Heart left ventricle (tissue), 16 donors: ENCODE data around the gene STX16. TPM values are rescaled to one million over a fixed set of nuclear protein-coding genes. Genes with fewer than 3 reads are reported as not detected.

Experiments used
- ATAC-seq, 4 donors: fragments of 200-7000 bp; cut with Tn5 transposase; one replicate each; pipeline ENCODE4 v1.9.1; 2020 to 2022; ENCODE audit warnings: moderate library complexity in 4 of 4, mild to moderate bottlenecking in 3 of 4, moderate number of reproducible peaks in 1 of 4
- DNase-seq, 5 donors: peaks; one replicate each; pipeline ENCODE4 v3.0.0-alpha.2; 2020
- H3K27ac ChIP-seq, 12 donors: fragments of 200-600 bp; sonication (generic) in 4 of 12; one replicate each; pipeline versions ENCODE4 v1.5.0 to v1.8.0; 2016 to 2022; ENCODE audit warnings: mild to moderate bottlenecking in 2 of 12
- H3K27me3 ChIP-seq, 9 donors: fragments of 200-600 bp; sonication (generic) in 2 of 9; one replicate each; pipeline versions ENCODE4 v1.5.1 to v1.8.0; 2016 to 2022; ENCODE audit warnings: mild to moderate bottlenecking in 3 of 9
- H3K36me3 ChIP-seq, 9 donors: fragments of 200-600 bp; sonication (generic) in 2 of 9; one replicate each; pipeline versions ENCODE4 v1.5.0 to v1.8.0; 2018 to 2022; ENCODE audit warnings: mild to moderate bottlenecking in 2 of 9
- H3K4me1 ChIP-seq, 12 donors: fragments of 200-600 bp; sonication (generic) in 4 of 12; one replicate each; pipeline versions ENCODE4 v1.5.0 to v1.8.0; 2016 to 2022; ENCODE audit warnings: mild to moderate bottlenecking in 3 of 12
- H3K4me3 ChIP-seq, 12 donors: fragments of 200-600 bp; sonication (generic) in 4 of 12; one replicate each; pipeline versions ENCODE4 v1.5.0 to v1.8.0; 2017 to 2022; ENCODE audit warnings: mild to moderate bottlenecking in 9 of 12, moderate library complexity in 4 of 12
- H3K9me3 ChIP-seq, 12 donors: fragments of 200-600 bp; sonication (generic) in 4 of 12; one replicate each; pipeline versions ENCODE4 v1.5.0 to v1.8.0; 2016 to 2022; ENCODE audit warnings: mild to moderate bottlenecking in 1 of 12
- POLR2A ChIP-seq, 2 donors: fragments of 450-650 bp; IDR thresholded peaks; one replicate each; pipeline ENCODE4 v1.6.1; 2017; ENCODE audit warnings: antibody characterized with exemption in 2 of 2, mild to moderate bottlenecking in 2 of 2, moderate library complexity in 2 of 2
- WGBS, 4 donors: extraction: QIAGEN DNeasy Blood & Tissue Kit in 2 of 4; methylation state at CpG; one replicate each; pipeline versions ENCODE4 v1.1.5 to v1.1.7; 2013 to 2018; 5-methylcytosine and 5-hydroxymethylcytosine counted together
- intact Hi-C, 10 donors: fragments of 100-400 bp; cut with DNase I; formaldehyde crosslinking; loops; one replicate each; pipeline versions ENCODE4 v1.11.1 to v1.14.2; 2022
- polyA plus RNA-seq, 2 donors: library from polyadenylated mRNA; stranded (reverse); fragments of 200-250 nt; gene quantifications; one replicate each; pipeline ENCODE4 v1.2.3, GENCODE V29; 2013
- total RNA-seq, 9 donors: library from RNA; depleted of rRNA in 2 of 9; stranded (reverse); fragments of >200 nt in 2 of 9; fragmentation: NEBNext Ultra II Directional in 3 of 9; extraction: Animal tissue kit (Norgen Biotek cat#: 25700) in 3 of 9; gene quantifications; one replicate each; pipeline versions ENCODE4 v1.1.0 to v1.2.4, GENCODE V29; 2016 to 2023
- TF ChIP-seq, protein P1 (sequence below), 12 donors: fragments of 200-600 bp; sonication (generic) in 4 of 12; IDR thresholded peaks; one replicate each; pipeline versions ENCODE4 v1.5.0 to v1.8.0; 2018 to 2022; ENCODE audit warnings: antibody characterized with exemption in 12 of 12, mild to moderate bottlenecking in 5 of 12
- donor health status: ischemic (EF 13 %, LVEDD 7.1; RV severe dilation, severe dysfunction).
- donor health status: healthy with polysubstance abuse.
- donor health status: DM: no; HTN: yes; CAD: no.
- donor health status: DM: no; HTN: no; CAD: no.
- donor health status: ischemic (EF 25% LVEDD 6.9; RV normal size, moderate dysfunction).
- donor health status: ischemic (EF 25% LVEDD 5.7; RV mildly dilated, moderate dysfunction).
- donor health status: healthy.
- donor health status: DM: yes; HTN: yes; CAD: no.
- donor health status: ischemic (EF 35%, LVEDD 5.7; RV mildly dilated, moderate dysfunction).
- donor health status: nonischemic (EF 11% LVEDD 7.7; RV severe dilation, severe dysfunction).
- donor health status: DM: yes; HTN: yes; CAD: no.
- donor health status: PGD.
- donor health status: ischemic (EF 29% LVEDD 5.4; RV normal size, mild dysfunction).
- donor health status: nonischemic (EF 23%, LVEDD 6.1; RV moderate dilation, normal function).

STX16 gene
- total and polyA plus RNA-seq, 11 donors = 14.6 to 38.9 (median 25.6) TPM

DNA sequence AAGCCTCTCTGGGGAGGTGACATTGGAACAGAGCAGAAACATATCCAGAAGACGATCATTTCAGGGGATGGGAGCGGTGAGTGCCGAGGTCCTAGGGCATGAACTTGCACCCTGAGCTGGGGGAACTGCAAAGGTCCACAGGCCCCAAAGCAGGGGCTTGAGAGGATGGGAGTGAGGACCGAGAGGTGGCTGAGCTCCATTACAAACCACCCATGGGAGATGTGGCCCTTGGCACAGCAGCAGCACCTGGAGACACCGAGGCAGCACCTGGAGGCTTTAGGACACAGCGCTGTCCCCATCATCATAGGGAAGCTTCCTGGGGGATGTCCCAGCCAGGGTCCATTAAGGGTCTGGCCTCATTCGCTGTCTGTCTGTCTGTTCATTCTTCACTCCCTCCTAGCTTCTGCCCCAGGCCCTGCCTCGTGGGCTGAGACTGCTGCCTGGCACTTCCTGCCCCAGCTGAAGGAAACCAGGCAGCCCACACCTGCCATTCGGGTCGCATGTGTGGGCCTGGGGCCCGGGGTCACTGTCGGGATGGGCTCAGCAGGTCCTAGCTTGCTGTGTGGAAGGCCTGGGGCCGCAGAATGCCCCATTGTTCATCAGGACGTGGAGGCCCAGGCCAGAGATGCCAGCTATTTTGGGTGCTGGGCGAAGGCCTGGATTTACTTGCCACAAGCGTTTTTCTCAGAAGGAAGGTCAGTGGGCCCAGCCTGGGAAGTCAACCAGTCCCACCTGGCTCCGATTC is 42.8 kb upstream of the STX16 start:
- intact Hi-C loops = no loop called here
- no peaks in the 10 kb centered on the region for H3K27me3 ChIP-seq
- peaks cover 0 to 16% (median 4%) of the 10 kb centered on the region in 12 donors for H3K4me1 ChIP-seq
- no peak overlapping the region for H3K4me3 ChIP-seq
- ATAC-seq = no peak
- H3K36me3 ChIP-seq = no peaks in the 10 kb centered on the region
- TF ChIP-seq POLR2A (IDR thresholded peaks at IDR 0.05) = no peak
- TF ChIP-seq, protein P1, sequence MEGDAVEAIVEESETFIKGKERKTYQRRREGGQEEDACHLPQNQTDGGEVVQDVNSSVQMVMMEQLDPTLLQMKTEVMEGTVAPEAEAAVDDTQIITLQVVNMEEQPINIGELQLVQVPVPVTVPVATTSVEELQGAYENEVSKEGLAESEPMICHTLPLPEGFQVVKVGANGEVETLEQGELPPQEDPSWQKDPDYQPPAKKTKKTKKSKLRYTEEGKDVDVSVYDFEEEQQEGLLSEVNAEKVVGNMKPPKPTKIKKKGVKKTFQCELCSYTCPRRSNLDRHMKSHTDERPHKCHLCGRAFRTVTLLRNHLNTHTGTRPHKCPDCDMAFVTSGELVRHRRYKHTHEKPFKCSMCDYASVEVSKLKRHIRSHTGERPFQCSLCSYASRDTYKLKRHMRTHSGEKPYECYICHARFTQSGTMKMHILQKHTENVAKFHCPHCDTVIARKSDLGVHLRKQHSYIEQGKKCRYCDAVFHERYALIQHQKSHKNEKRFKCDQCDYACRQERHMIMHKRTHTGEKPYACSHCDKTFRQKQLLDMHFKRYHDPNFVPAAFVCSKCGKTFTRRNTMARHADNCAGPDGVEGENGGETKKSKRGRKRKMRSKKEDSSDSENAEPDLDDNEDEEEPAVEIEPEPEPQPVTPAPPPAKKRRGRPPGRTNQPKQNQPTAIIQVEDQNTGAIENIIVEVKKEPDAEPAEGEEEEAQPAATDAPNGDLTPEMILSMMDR (IDR thresholded peaks at IDR 0.05) = no peak
- WGBS, 4 donors = 83 to 92% (median 84%) methylated on average over 13 to 17 of the region's 17 CpGs
- peaks cover 0 to 1% (median 0%) of the 10 kb centered on the region in 12 donors for H3K9me3 ChIP-seq
- H3K27ac ChIP-seq = no peak overlapping the region
- peak in 2 of 5 donors; percentile 12 to 47 for DNase-seq

DNA sequence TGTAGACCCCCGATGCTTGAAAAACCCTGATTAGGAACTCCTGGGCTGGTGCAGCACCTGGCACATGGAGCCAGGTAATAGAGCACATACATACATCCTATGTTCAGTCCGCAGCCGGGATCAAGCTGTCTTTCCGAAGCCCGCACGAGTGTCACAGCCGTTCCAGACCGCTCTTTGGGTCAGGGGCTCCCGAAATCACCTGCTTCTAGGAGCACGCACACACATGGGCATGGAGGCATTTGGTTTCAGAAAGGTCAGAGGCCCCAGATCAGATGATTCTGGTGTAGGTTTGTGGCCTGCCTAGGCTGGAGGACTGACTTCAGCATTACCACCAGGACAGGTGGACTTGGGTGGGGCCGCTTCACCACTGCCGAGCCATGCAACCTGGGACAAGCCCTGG is 42.1 kb upstream of the STX16 start:
- H3K27me3 ChIP-seq = no peaks in the 10 kb centered on the region
- H3K27ac ChIP-seq = no peak overlapping the region
- 92 to 96% (median 95%) methylated on average over 12 of the region's 12 CpGs for WGBS, 4 donors
- H3K4me3 ChIP-seq = no peak overlapping the region
- H3K9me3 ChIP-seq = no peaks in the 10 kb centered on the region
- intact Hi-C loops = no loop called here
- no peaks in the 10 kb centered on the region for H3K36me3 ChIP-seq
- DNase-seq (peak in 1 of 5 donors; percentile 3), ATAC-seq (no peak)
- H3K4me1 ChIP-seq = peaks cover 0 to 16% (median 4%) of the 10 kb centered on the region in 12 donors
- no peak for TF ChIP-seq POLR2A (IDR thresholded peaks at IDR 0.05)
- TF ChIP-seq, protein P1 (IDR thresholded peaks at IDR 0.05) = no peak

GRCh38 chr20:58610071-58610800 is 40.8 kb upstream of the STX16 start:
- Histone ChIP-seq H3K36me3 (no peaks in the 10 kb centered on the region), H3K9me3 (no peaks in the 10 kb centered on the region), H3K27ac (no peak overlapping the region), H3K4me3 (no peak overlapping the region), H3K4me1 (peaks cover 0 to 16% (median 4%) of the 10 kb centered on the region in 12 donors), H3K27me3 (no peaks in the 10 kb centered on the region)
- intact Hi-C loops = no loop called here
- peak in 2 of 5 donors; percentile 25 to 47 for DNase-seq
- no peak for ATAC-seq
- TF ChIP-seq, protein P1 (IDR thresholded peaks at IDR 0.05) = no peak
- TF ChIP-seq POLR2A (IDR thresholded peaks at IDR 0.05) = no peak
- WGBS, 4 donors = 85 to 87% (median 86%) methylated on average over 16 to 19 of the region's 19 CpGs

DNA sequence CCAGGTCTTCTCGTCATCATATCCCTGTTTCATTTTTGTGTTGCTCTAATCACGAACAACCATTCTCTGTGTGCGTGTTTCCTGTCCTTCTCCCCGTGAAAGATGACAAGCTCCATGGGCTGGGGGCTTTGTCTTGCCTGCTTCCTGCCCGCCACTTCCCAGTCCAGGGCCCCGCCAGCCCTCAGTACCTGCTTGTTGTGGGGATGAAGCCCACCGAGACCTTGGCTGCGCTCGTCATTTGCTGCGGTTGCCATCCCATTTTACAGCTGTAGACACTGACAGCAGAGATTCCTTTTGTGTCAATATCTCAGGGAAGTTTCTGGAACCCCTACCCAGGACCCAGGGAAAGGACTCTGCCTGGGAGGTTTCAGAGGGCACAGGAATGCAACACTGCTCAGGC is 40.3 kb upstream of the STX16 start:
- Histone ChIP-seq H3K4me1 (peaks cover 0 to 16% (median 4%) of the 10 kb centered on the region in 12 donors), H3K27ac (no peak overlapping the region), H3K36me3 (no peaks in the 10 kb centered on the region), H3K9me3 (no peaks in the 10 kb centered on the region), H3K27me3 (no peaks in the 10 kb centered on the region), H3K4me3 (no peak overlapping the region)
- 81 to 91% (median 82%) methylated on average over 10 of the region's 10 CpGs for WGBS, 4 donors
- DNase-seq (peak in 1 of 5 donors; percentile 11), ATAC-seq (no peak)
- TF ChIP-seq, protein P1 (IDR thresholded peaks at IDR 0.05) = no peak
- TF ChIP-seq POLR2A (IDR thresholded peaks at IDR 0.05) = no peak
- intact Hi-C loops = no loop called here
